ENCODE data around the gene ALPL. TPM values are rescaled to one million over a fixed set of nuclear protein-coding genes. Genes with fewer than 3 reads are reported as not detected.

The ALPL gene
- total RNA-seq, 1 experiment from 2014 or later = 84.8 TPM

DNA sequence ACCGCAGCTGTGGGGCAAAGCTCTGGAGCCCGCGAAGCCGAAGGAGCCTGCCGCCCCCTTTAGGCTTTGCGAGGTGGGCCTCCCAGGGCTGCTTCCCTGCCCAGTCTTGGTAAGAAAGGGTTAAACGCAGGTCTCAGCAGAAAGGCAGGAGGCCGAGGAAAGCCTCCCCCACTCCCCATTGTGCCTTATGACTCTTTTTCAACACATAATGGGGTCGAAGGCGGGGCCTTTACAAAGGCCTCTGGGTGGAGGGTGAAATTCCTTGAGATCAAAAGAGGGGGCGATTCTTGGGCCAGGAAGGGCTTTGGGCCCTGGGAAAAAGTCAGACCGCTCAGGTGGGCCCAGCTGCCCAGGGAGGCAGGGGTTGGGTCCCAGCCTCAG, 880 bp downstream of the ALPL start:
- H3K27me3 Mint-ChIP-seq (ENCODE audit: low read depth) = peaks cover 31% of the 10 kb centered on the region
- H2BK120ac ChIP-seq (ENCODE audit: low read depth, low read length, poor library complexity, severe bottlenecking) = no peak overlapping the region
- H4K91ac ChIP-seq (ENCODE audit: insufficient read length, low read depth, low read length) = no peak overlapping the region
- H4K20me1 ChIP-seq (ENCODE audit: control insufficient read depth, insufficient read depth, insufficient read length) = no peaks in the 10 kb centered on the region
- H3K23ac ChIP-seq (ENCODE audit: insufficient read length, low read depth, low read length) = no peak overlapping the region
- no CpG with 5 or more reads among the region's 12 CpGs for WGBS (ENCODE audit: extremely low coverage, insufficient read length, low lambda C conversion rate)
- H3K79me1 ChIP-seq (ENCODE audit: insufficient read depth, low read depth, low read length, poor library complexity, severe bottlenecking) = no peaks in the 10 kb centered on the region
- no peak overlapping the region for H4K5ac ChIP-seq (ENCODE audit: insufficient read length, low read depth, low read length)
- H2BK15ac ChIP-seq (ENCODE audit: low read depth, low read length) = no peak overlapping the region
- H2BK12ac ChIP-seq (ENCODE audit: insufficient read length, low read depth, low read length) = no peak overlapping the region
- H3K14ac ChIP-seq (ENCODE audit: insufficient read depth, low read length) = no peak overlapping the region
- H3K9me3 Mint-ChIP-seq = no peaks in the 10 kb centered on the region; a peak in 1 of 5 replicates
- H3K4me2 ChIP-seq (ENCODE audit: insufficient read depth, insufficient read length, low read length) = peak overlapping the region; percentile 43
- peak overlapping the region; percentile 71 to 84 for H3K4me3 Mint-ChIP-seq
- no peaks in the 10 kb centered on the region for H3K9me3 ChIP-seq (ENCODE audit: control insufficient read depth, low read depth, low read length)
- peaks cover 30 to 32% of the 10 kb centered on the region in 2 experiments for H3K4me1 Mint-ChIP-seq
- H3K79me2 ChIP-seq (ENCODE audit: insufficient read depth, low read length) = peaks cover 7% of the 10 kb centered on the region; the same call in 1 of the 2 replicates
- H3K27ac Mint-ChIP-seq = peak overlapping the region; percentile 42 to 94 (median 53); a peak in 4 of 7 replicates
- no peak overlapping the region for H3K9ac ChIP-seq (ENCODE audit: extremely low read depth, insufficient read length, low read length)
- H3K27ac ChIP-seq (ENCODE audit: insufficient read length, low read depth, low read length) = no peak overlapping the region
- no peak overlapping the region for H2AFZ ChIP-seq (ENCODE audit: low read length)
- H3T11ph ChIP-seq (ENCODE audit: low read length) = no peak overlapping the region
- DNase-seq = peak; percentile 84
- peaks cover 0 to 14% (median 11%) of the 10 kb centered on the region in 3 experiments; a peak in 3 of 7 replicates for H3K36me3 Mint-ChIP-seq (ENCODE audit: insufficient read depth in 1 of 3, low read depth in 3 of 3)
- H3K27me3 ChIP-seq (ENCODE audit: insufficient read depth, low read length) = peaks cover 3% of the 10 kb centered on the region; the same call in 1 of the 2 replicates
- no peak overlapping the region for H2BK5ac ChIP-seq (ENCODE audit: insufficient read length, low read length)
- H3K23me2 ChIP-seq (ENCODE audit: insufficient read length, low read depth, low read length, poor library complexity, severe bottlenecking) = peaks cover 11% of the 10 kb centered on the region
- no peak overlapping the region for H3K56ac ChIP-seq (ENCODE audit: insufficient read length, low read depth, low read length)
- no peak overlapping the region for H2AK5ac ChIP-seq (ENCODE audit: insufficient read length, low read length)
- 0 out of 2 replicates have a peak, but pooled peaks cover 2% of the 10 kb centered on the region for H3K4me1 ChIP-seq (ENCODE audit: insufficient read depth, low read length)
- no peak overlapping the region for H2BK20ac ChIP-seq (ENCODE audit: low read depth, low read length, poor library complexity, severe bottlenecking)
- TF ChIP-seq, protein P1, sequence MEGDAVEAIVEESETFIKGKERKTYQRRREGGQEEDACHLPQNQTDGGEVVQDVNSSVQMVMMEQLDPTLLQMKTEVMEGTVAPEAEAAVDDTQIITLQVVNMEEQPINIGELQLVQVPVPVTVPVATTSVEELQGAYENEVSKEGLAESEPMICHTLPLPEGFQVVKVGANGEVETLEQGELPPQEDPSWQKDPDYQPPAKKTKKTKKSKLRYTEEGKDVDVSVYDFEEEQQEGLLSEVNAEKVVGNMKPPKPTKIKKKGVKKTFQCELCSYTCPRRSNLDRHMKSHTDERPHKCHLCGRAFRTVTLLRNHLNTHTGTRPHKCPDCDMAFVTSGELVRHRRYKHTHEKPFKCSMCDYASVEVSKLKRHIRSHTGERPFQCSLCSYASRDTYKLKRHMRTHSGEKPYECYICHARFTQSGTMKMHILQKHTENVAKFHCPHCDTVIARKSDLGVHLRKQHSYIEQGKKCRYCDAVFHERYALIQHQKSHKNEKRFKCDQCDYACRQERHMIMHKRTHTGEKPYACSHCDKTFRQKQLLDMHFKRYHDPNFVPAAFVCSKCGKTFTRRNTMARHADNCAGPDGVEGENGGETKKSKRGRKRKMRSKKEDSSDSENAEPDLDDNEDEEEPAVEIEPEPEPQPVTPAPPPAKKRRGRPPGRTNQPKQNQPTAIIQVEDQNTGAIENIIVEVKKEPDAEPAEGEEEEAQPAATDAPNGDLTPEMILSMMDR (conservative IDR thresholded peaks at IDR 0.05) = peak; percentile 39; the same call in 1 of the 3 replicates
- no peak overlapping the region for H4K8ac ChIP-seq (replicated peaks; ENCODE audit: insufficient read length, low read depth, low read length)
- no peak overlapping the region for H3K4ac ChIP-seq (ENCODE audit: low read depth, low read length)
- H3K18ac ChIP-seq (ENCODE audit: insufficient read length, low read depth, low read length) = no peak overlapping the region
